Naive thymus-derived CD4-positive, alpha-beta T cell (primary cell): ENCODE results near the gene CHML. TPM values are rescaled to one million over a fixed set of nuclear protein-coding genes. Genes with fewer than 3 reads are reported as not detected.

Source experiments
- ATAC-seq: fragments of 150-1000 bp; cut with Tn5 transposase; 2 replicates; pipeline ENCODE4 v1.10.0; 2021; ENCODE audit warnings: mild to moderate bottlenecking, moderate library complexity
- CTCF ChIA-PET: fragments of 350-600 bp; sonication (Branson Sonifier 250); formaldehyde crosslinking; loops from one replicate; lab custom pipeline; 2021; ENCODE audit warnings: antibody characterized with exemption; lab: Charles Lee
- POLR2A ChIA-PET: fragments of 350-600 bp; sonication (Branson Sonifier 250); formaldehyde crosslinking; loops from one replicate; lab custom pipeline; 2021; ENCODE audit warnings: antibody characterized with exemption, inconsistent platforms; lab: Charles Lee
- DNase-seq, 9 donors: peaks; one replicate each; pipeline versions ENCODE4 v3.0.0 to v3.0.0-alpha.2; 2020 to 2022; ENCODE audit warnings: mixed read lengths in 1 of 9
- H3K27ac ChIP-seq: one replicate; pipeline ENCODE4 v1.7.0; 2013; ENCODE audit warnings: mild to moderate bottlenecking, low read depth, low read length, moderate library complexity
- H3K27me3 ChIP-seq, 2 donors: one replicate each; pipeline ENCODE4 v1.7.0; 2013; ENCODE audit warnings: low read length in 2 of 2, mild to moderate bottlenecking in 2 of 2, moderate library complexity in 2 of 2; ENCODE audit not compliant: control insufficient read depth in 2 of 2, insufficient read depth in 2 of 2
- H3K36me3 ChIP-seq, 3 experiments: 1 replicate in 2 of 3; 2 replicates in 1 of 3; pipeline ENCODE4 v1.7.0; 2013; ENCODE audit warnings: low read length in 3 of 3, mild to moderate bottlenecking in 3 of 3, moderate library complexity in 1 of 3; ENCODE audit not compliant: insufficient read depth in 3 of 3, control insufficient read depth in 2 of 3
- H3K4me1 ChIP-seq, 2 donors: one replicate each; pipeline ENCODE4 v1.7.0; 2013; ENCODE audit warnings: low read length in 2 of 2, mild to moderate bottlenecking in 2 of 2, moderate library complexity in 1 of 2; ENCODE audit not compliant: control insufficient read depth in 2 of 2, insufficient read depth in 2 of 2
- H3K4me3 ChIP-seq: 2 replicates; pipeline ENCODE4 v1.7.0; 2013; ENCODE audit warnings: mild to moderate bottlenecking, low read length
- H3K9me3 ChIP-seq, 3 experiments: 1 replicate in 2 of 3; 2 replicates in 1 of 3; pipeline ENCODE4 v1.7.0; 2013; ENCODE audit warnings: low read length in 3 of 3; ENCODE audit not compliant: control insufficient read depth in 2 of 3
- H3K27ac Mint-ChIP-seq, 9 donors: one replicate each; pipeline ENCODE4 v1.8.0; 2020 to 2022; ENCODE audit warnings: mixed read lengths in 9 of 9, mild to moderate bottlenecking in 8 of 9, moderate library complexity in 5 of 9, inconsistent platforms in 2 of 9
- H3K27me3 Mint-ChIP-seq, 5 donors: one replicate each; pipeline ENCODE4 v1.8.0; 2021 to 2022; ENCODE audit warnings: mixed read lengths in 5 of 5, mild to moderate bottlenecking in 1 of 5
- H3K36me3 Mint-ChIP-seq, 5 donors: one replicate each; pipeline ENCODE4 v1.8.0; 2020 to 2022; ENCODE audit warnings: mixed read lengths in 5 of 5, mild to moderate bottlenecking in 3 of 5, inconsistent platforms in 1 of 5
- H3K4me1 Mint-ChIP-seq, 7 donors: one replicate each; pipeline ENCODE4 v1.8.0; 2020 to 2022; ENCODE audit warnings: mixed read lengths in 7 of 7, mild to moderate bottlenecking in 3 of 7, inconsistent platforms in 1 of 7
- H3K4me3 Mint-ChIP-seq, 10 donors: one replicate each; pipeline ENCODE4 v1.8.0; 2020 to 2022; ENCODE audit warnings: mild to moderate bottlenecking in 10 of 10, mixed read lengths in 10 of 10, moderate library complexity in 6 of 10, inconsistent platforms in 2 of 10
- H3K9me3 Mint-ChIP-seq, 11 donors: one replicate each; pipeline ENCODE4 v1.8.0; 2020 to 2022; ENCODE audit warnings: mixed read lengths in 11 of 11, mild to moderate bottlenecking in 4 of 11, inconsistent platforms in 1 of 11, moderate library complexity in 1 of 11
- intact Hi-C, 2 donors: fragments of 100-400 bp; cut with micrococcal nuclease; formaldehyde crosslinking; loops; one replicate each; pipeline ENCODE4 v1.15.1; 2023
- polyA plus RNA-seq, 2 donors: library from polyadenylated mRNA; unstranded; fragments of 300-500 nt; fragmentation: Illumina TruSeq; gene quantifications; one replicate each; pipeline ENCODE4 v1.2.3, GENCODE V29; 2021
- total RNA-seq, 6 experiments: library from RNA in 5 of 6; stranded (reverse) in 5 of 6; gene quantifications; 1 replicate in 5 of 6; 2 replicates in 1 of 6; pipeline ENCODE4 v1.2.3 and lab custom pipeline; 2021 to 2026

CHML gene
- total and polyA plus RNA-seq, 7 experiments from 2014 or later = 6.6 to 18.3 (median 11.6) TPM

- H3K9me3 ChIP-seq = no peaks in the 10 kb centered on the region
- H3K27me3 ChIP-seq = no peaks in the 10 kb centered on the region
- peaks cover 0 to 7% (median 3%) of the 10 kb centered on the region in 11 donors for H3K9me3 Mint-ChIP-seq
- peaks cover 25 to 56% (median 49%) of the 10 kb centered on the region in 7 donors for H3K4me1 Mint-ChIP-seq
- ATAC-seq = no peak
- peaks cover 8 to 33% (median 15%) of the 10 kb centered on the region in 5 donors for H3K36me3 Mint-ChIP-seq
- H3K4me3 ChIP-seq = peak overlapping the region; percentile 84
- POLR2A ChIA-PET = interaction anchor here (0.6 to 0.7 kb wide), 4 partner anchors 12 to 83 kb away, joined by 3 read pairs; no protein-coding TSS in a partner anchor
- CTCF ChIA-PET = no interaction called here
- peak overlapping the region; percentile 79 to 92 (median 88) for H3K4me3 Mint-ChIP-seq
- no peaks in the 10 kb centered on the region for H3K27me3 Mint-ChIP-seq
- peaks cover 0 to 20% of the 10 kb centered on the region in 2 donors for H3K4me1 ChIP-seq
- peaks cover 0 to 3% (median 0%) of the 10 kb centered on the region in 3 experiments for H3K36me3 ChIP-seq
- H3K27ac ChIP-seq = peak overlapping the region; percentile 82
- intact Hi-C loops = no loop called here
- DNase-seq = peak in 5 of 9 donors; percentile 5 to 27 (median 18)
- peak overlapping the region; percentile 22 to 90 (median 71) for H3K27ac Mint-ChIP-seq
Measured at GRCh38 chr1:241638909-241639622, 1.1 kb downstream of the CHML start.

- peak overlapping the region; percentile 1 to 91 (median 78) for H3K4me3 Mint-ChIP-seq
- Histone ChIP-seq H3K4me1 (peaks cover 0 to 20% of the 10 kb centered on the region in 2 donors), H3K27me3 (no peaks in the 10 kb centered on the region), H3K36me3 (peaks cover 0 to 3% (median 0%) of the 10 kb centered on the region in 3 experiments), H3K9me3 (no peaks in the 10 kb centered on the region), H3K27ac (peak overlapping the region; percentile 3), H3K4me3 (no peak overlapping the region)
- H3K27me3 Mint-ChIP-seq = no peaks in the 10 kb centered on the region
- H3K4me1 Mint-ChIP-seq = peaks cover 25 to 57% (median 48%) of the 10 kb centered on the region in 7 donors
- H3K36me3 Mint-ChIP-seq = peaks cover 8 to 34% (median 15%) of the 10 kb centered on the region in 5 donors
- peaks cover 0 to 7% (median 3%) of the 10 kb centered on the region in 11 donors for H3K9me3 Mint-ChIP-seq
- ChIA-PET POLR2A (interaction anchor here (0.6 to 0.7 kb wide), 2 partner anchors 17 to 72 kb away, joined by 3 read pairs; no protein-coding TSS in a partner anchor), CTCF (interaction anchor here (0.6 kb wide), 1 partner anchor 11 kb away, joined by 3 read pairs; no protein-coding TSS in a partner anchor)
- ATAC-seq = no peak
- intact Hi-C loops = no loop called here
- H3K27ac Mint-ChIP-seq = peak overlapping the region in 4 of 9 donors; percentile 5 to 85 (median 8)
- DNase-seq = no peak
Measured at GRCh38 chr1:241638099-241638682, 2.0 kb downstream of the CHML start.

- ChIA-PET POLR2A (no interaction called here), CTCF (interaction anchor here (0.6 kb wide), 1 partner anchor 11 kb away, joined by 3 read pairs; no protein-coding TSS in a partner anchor)
- intact Hi-C loops = no loop called here
- no peaks in the 10 kb centered on the region for H3K27me3 Mint-ChIP-seq
- peak overlapping the region in 4 of 9 donors; percentile 6 to 85 (median 52) for H3K27ac Mint-ChIP-seq
- H3K36me3 ChIP-seq = peaks cover 0 to 3% (median 0%) of the 10 kb centered on the region in 3 experiments
- H3K4me3 ChIP-seq = no peak overlapping the region
- H3K4me1 ChIP-seq = peaks cover 0 to 20% of the 10 kb centered on the region in 2 donors
- no peaks in the 10 kb centered on the region for H3K27me3 ChIP-seq
- peaks cover 0 to 7% (median 3%) of the 10 kb centered on the region in 11 donors for H3K9me3 Mint-ChIP-seq
- H3K36me3 Mint-ChIP-seq = peaks cover 8 to 31% (median 15%) of the 10 kb centered on the region in 5 donors
- DNase-seq (no peak), ATAC-seq (no peak)
- H3K9me3 ChIP-seq = no peaks in the 10 kb centered on the region
- H3K27ac ChIP-seq = no peak overlapping the region
- H3K4me3 Mint-ChIP-seq = peak overlapping the region; percentile 1 to 91 (median 78)
- peaks cover 26 to 57% (median 48%) of the 10 kb centered on the region in 7 donors for H3K4me1 Mint-ChIP-seq
Measured at GRCh38 chr1:241637604-241638003, 2.6 kb downstream of the CHML start.

GRCh38 chr1:241637046-241637590 is 3.1 kb downstream of the CHML start:
- no peak for ATAC-seq
- H3K27ac ChIP-seq = no peak overlapping the region

GRCh38 chr1:241636291-241636690 is 3.9 kb downstream of the CHML start:
- H3K9me3 ChIP-seq = no peaks in the 10 kb centered on the region
- H3K27me3 ChIP-seq = no peaks in the 10 kb centered on the region
- ATAC-seq (no peak), DNase-seq (no peak)
- POLR2A ChIA-PET = no interaction called here
- no peak overlapping the region for H3K4me3 ChIP-seq
- H3K36me3 ChIP-seq = peaks cover 0 to 3% (median 0%) of the 10 kb centered on the region in 3 experiments
- Mint-ChIP-seq H3K27ac (peak overlapping the region in 2 of 9 donors; percentile 57 to 65), H3K4me3 (peak overlapping the region in 2 of 10 donors; percentile 19 to 87), H3K27me3 (no peaks in the 10 kb centered on the region), H3K36me3 (peaks cover 8 to 33% (median 18%) of the 10 kb centered on the region in 5 donors), H3K9me3 (peaks cover 0 to 6% (median 0%) of the 10 kb centered on the region in 11 donors), H3K4me1 (peaks cover 31 to 68% (median 57%) of the 10 kb centered on the region in 7 donors)
- intact Hi-C loops = no loop called here
- H3K27ac ChIP-seq = no peak overlapping the region
- CTCF ChIA-PET = no interaction called here
- H3K4me1 ChIP-seq = peaks cover 0 to 20% of the 10 kb centered on the region in 2 donors

More at GRCh38 chr1:241637046-241637590, 3.1 kb downstream of the CHML start:
- peaks cover 0 to 3% (median 0%) of the 10 kb centered on the region in 3 experiments for H3K36me3 ChIP-seq
- H3K27me3 Mint-ChIP-seq = no peaks in the 10 kb centered on the region
- peaks cover 30 to 60% (median 51%) of the 10 kb centered on the region in 7 donors for H3K4me1 Mint-ChIP-seq
- CTCF ChIA-PET = no interaction called here
- intact Hi-C loops = no loop called here
- no peak overlapping the region for H3K4me3 ChIP-seq
- peaks cover 0 to 6% (median 0%) of the 10 kb centered on the region in 11 donors for H3K9me3 Mint-ChIP-seq
- peak overlapping the region in 4 of 9 donors; percentile 6 to 85 (median 54) for H3K27ac Mint-ChIP-seq
- H3K4me1 ChIP-seq = peaks cover 0 to 20% of the 10 kb centered on the region in 2 donors
- no peaks in the 10 kb centered on the region for H3K27me3 ChIP-seq
- DNase-seq = no peak
- POLR2A ChIA-PET = no interaction called here
- peak overlapping the region; percentile 1 to 91 (median 70) for H3K4me3 Mint-ChIP-seq
- H3K9me3 ChIP-seq = no peaks in the 10 kb centered on the region
- H3K36me3 Mint-ChIP-seq = peaks cover 8 to 31% (median 17%) of the 10 kb centered on the region in 5 donors

GRCh38 chr1:241635556-241636152 is 4.5 kb downstream of the CHML start:
- DNase-seq (no peak), ATAC-seq (no peak)
- no peaks in the 10 kb centered on the region for H3K9me3 ChIP-seq
- POLR2A ChIA-PET = no interaction called here
- H3K4me3 Mint-ChIP-seq = peak overlapping the region in 1 of 10 donors; percentile 29
- peaks cover 0 to 6% (median 0%) of the 10 kb centered on the region in 11 donors for H3K9me3 Mint-ChIP-seq
- H3K4me3 ChIP-seq = no peak overlapping the region
- no peak overlapping the region for H3K27ac ChIP-seq
- H3K36me3 Mint-ChIP-seq = peaks cover 8 to 34% (median 18%) of the 10 kb centered on the region in 5 donors
- no peaks in the 10 kb centered on the region for H3K27me3 ChIP-seq
- CTCF ChIA-PET = no interaction called here
- peaks cover 0 to 20% of the 10 kb centered on the region in 2 donors for H3K4me1 ChIP-seq
- intact Hi-C loops = no loop called here
- H3K27ac Mint-ChIP-seq = peak overlapping the region in 1 of 9 donors; percentile 57
- peaks cover 0 to 3% (median 0%) of the 10 kb centered on the region in 3 experiments for H3K36me3 ChIP-seq
- H3K4me1 Mint-ChIP-seq = peaks cover 29 to 63% (median 54%) of the 10 kb centered on the region in 7 donors
- H3K27me3 Mint-ChIP-seq = no peaks in the 10 kb centered on the region
